ENCODE data around the gene LONRF2.

LONRF2 gene

GRCh38 chr2:100271210-100271609 lies 51.1 kb downstream of the LONRF2 start:
- Histone ChIP-seq H3K4me2 (ENCODE audit: low read length) (no peak overlapping the region), H3K9me3 (replicated peaks; ENCODE audit: low read length) (no peaks in the 10 kb centered on the region), H3K4me3 (ENCODE audit: low read length) (no peak overlapping the region), H3K4me1 (ENCODE audit: control insufficient read depth, insufficient read depth, low read length) (no peaks in the 10 kb centered on the region), H3K9ac (ENCODE audit: low read depth, low read length) (no peak overlapping the region), H3K36me3 (ENCODE audit: insufficient read depth, low read length) (no peaks in the 10 kb centered on the region), H3K27me3 (ENCODE audit: control insufficient read depth, insufficient read depth, low read length) (peaks cover 5% of the 10 kb centered on the region)

- Histone ChIP-seq H3K4me3 (ENCODE audit: low read length) (no peak overlapping the region), H3K4me1 (ENCODE audit: control insufficient read depth, insufficient read depth, low read length) (no peaks in the 10 kb centered on the region), H3K36me3 (ENCODE audit: insufficient read depth, low read length) (no peaks in the 10 kb centered on the region), H3K9ac (ENCODE audit: low read depth, low read length) (no peak overlapping the region), H3K27me3 (ENCODE audit: control insufficient read depth, insufficient read depth, low read length) (peaks cover 5% of the 10 kb centered on the region), H3K4me2 (ENCODE audit: low read length) (no peak overlapping the region), H3K9me3 (replicated peaks; ENCODE audit: low read length) (no peaks in the 10 kb centered on the region)
These were observed 51.7 kb downstream of the LONRF2 start for GRCh38 chr2:100270381-100271146.

- no peaks in the 10 kb centered on the region for H3K36me3 ChIP-seq (ENCODE audit: insufficient read depth, low read length)
- H3K4me3 ChIP-seq (ENCODE audit: low read length), result no peak overlapping the region
- H3K9ac ChIP-seq (ENCODE audit: low read depth, low read length), result no peak overlapping the region
- H3K9me3 ChIP-seq (replicated peaks; ENCODE audit: low read length), result no peaks in the 10 kb centered on the region
- no peaks in the 10 kb centered on the region for H3K4me1 ChIP-seq (ENCODE audit: control insufficient read depth, insufficient read depth, low read length)
- H3K27me3 ChIP-seq (ENCODE audit: control insufficient read depth, insufficient read depth, low read length), result peaks cover 5% of the 10 kb centered on the region
- no peak overlapping the region for H3K4me2 ChIP-seq (ENCODE audit: low read length)
These were observed 52.4 kb downstream of the LONRF2 start for GRCh38 chr2:100269889-100270288.

- Histone ChIP-seq H3K4me1 (ENCODE audit: control insufficient read depth, insufficient read depth, low read length) (no peaks in the 10 kb centered on the region), H3K4me2 (ENCODE audit: low read length) (no peak overlapping the region)
These were observed 53.3 kb downstream of the LONRF2 start for GRCh38 chr2:100268986-100269385.

GRCh38 chr2:100267751-100268150 lies 54.5 kb downstream of the LONRF2 start:
- Histone ChIP-seq H3K9me3 (replicated peaks; ENCODE audit: low read length) (no peaks in the 10 kb centered on the region), H3K4me2 (ENCODE audit: low read length) (no peak overlapping the region)

More at GRCh38 chr2:100268986-100269385, 53.3 kb downstream of the LONRF2 start:
- H3K9me3 ChIP-seq (replicated peaks; ENCODE audit: low read length), result no peaks in the 10 kb centered on the region
- no peaks in the 10 kb centered on the region for H3K36me3 ChIP-seq (ENCODE audit: insufficient read depth, low read length)
- no peak overlapping the region for H3K4me3 ChIP-seq (ENCODE audit: low read length)
- peaks cover 5% of the 10 kb centered on the region for H3K27me3 ChIP-seq (ENCODE audit: control insufficient read depth, insufficient read depth, low read length)
- no peak overlapping the region for H3K9ac ChIP-seq (ENCODE audit: low read depth, low read length)

GRCh38 chr2:100266126-100266525 lies 56.2 kb downstream of the LONRF2 start:
- H3K4me2 ChIP-seq (ENCODE audit: low read length), result no peak overlapping the region
- no peak overlapping the region for H3K9ac ChIP-seq (ENCODE audit: low read depth, low read length)
- no peaks in the 10 kb centered on the region for H3K9me3 ChIP-seq (replicated peaks; ENCODE audit: low read length)
- H3K4me3 ChIP-seq (ENCODE audit: low read length), result no peak overlapping the region
- no peaks in the 10 kb centered on the region for H3K4me1 ChIP-seq (ENCODE audit: control insufficient read depth, insufficient read depth, low read length)
- no peaks in the 10 kb centered on the region for H3K36me3 ChIP-seq (ENCODE audit: insufficient read depth, low read length)
- H3K27me3 ChIP-seq (ENCODE audit: control insufficient read depth, insufficient read depth, low read length), result peaks cover 11% of the 10 kb centered on the region

More at GRCh38 chr2:100267751-100268150, 54.5 kb downstream of the LONRF2 start:
- H3K36me3 ChIP-seq (ENCODE audit: insufficient read depth, low read length), result no peaks in the 10 kb centered on the region
- no peaks in the 10 kb centered on the region for H3K4me1 ChIP-seq (ENCODE audit: control insufficient read depth, insufficient read depth, low read length)
- H3K4me3 ChIP-seq (ENCODE audit: low read length), result no peak overlapping the region
- no peak overlapping the region for H3K9ac ChIP-seq (ENCODE audit: low read depth, low read length)
- peaks cover 5% of the 10 kb centered on the region for H3K27me3 ChIP-seq (ENCODE audit: control insufficient read depth, insufficient read depth, low read length)

GRCh38 chr2:100265226-100265625 lies 57.1 kb downstream of the LONRF2 start:
- no peak overlapping the region for H3K9ac ChIP-seq (ENCODE audit: low read depth, low read length)
- peaks cover 11% of the 10 kb centered on the region for H3K27me3 ChIP-seq (ENCODE audit: control insufficient read depth, insufficient read depth, low read length)
- H3K4me2 ChIP-seq (ENCODE audit: low read length), result no peak overlapping the region
- no peaks in the 10 kb centered on the region for H3K36me3 ChIP-seq (ENCODE audit: insufficient read depth, low read length)
- no peaks in the 10 kb centered on the region for H3K4me1 ChIP-seq (ENCODE audit: control insufficient read depth, insufficient read depth, low read length)
- H3K4me3 ChIP-seq (ENCODE audit: low read length), result no peak overlapping the region
- H3K9me3 ChIP-seq (replicated peaks; ENCODE audit: low read length), result no peaks in the 10 kb centered on the region

- H3K4me3 ChIP-seq (ENCODE audit: low read length), result no peak overlapping the region
- H3K4me1 ChIP-seq (ENCODE audit: control insufficient read depth, insufficient read depth, low read length), result no peaks in the 10 kb centered on the region
- H3K9me3 ChIP-seq (replicated peaks; ENCODE audit: low read length), result no peaks in the 10 kb centered on the region
- no peak overlapping the region for H3K4me2 ChIP-seq (ENCODE audit: low read length)
- H3K9ac ChIP-seq (ENCODE audit: low read depth, low read length), result no peak overlapping the region
- no peaks in the 10 kb centered on the region for H3K36me3 ChIP-seq (ENCODE audit: insufficient read depth, low read length)
- H3K27me3 ChIP-seq (ENCODE audit: control insufficient read depth, insufficient read depth, low read length), result peaks cover 11% of the 10 kb centered on the region
These were observed 57.6 kb downstream of the LONRF2 start for GRCh38 chr2:100264651-100265050.

GRCh38 chr2:100264121-100264520 lies 58.2 kb downstream of the LONRF2 start:
- Histone ChIP-seq H3K4me3 (ENCODE audit: low read length) (no peak overlapping the region), H3K9ac (ENCODE audit: low read depth, low read length) (no peak overlapping the region), H3K27me3 (ENCODE audit: control insufficient read depth, insufficient read depth, low read length) (peaks cover 11% of the 10 kb centered on the region), H3K9me3 (replicated peaks; ENCODE audit: low read length) (no peaks in the 10 kb centered on the region), H3K4me2 (ENCODE audit: low read length) (no peak overlapping the region), H3K36me3 (ENCODE audit: insufficient read depth, low read length) (no peaks in the 10 kb centered on the region), H3K4me1 (ENCODE audit: control insufficient read depth, insufficient read depth, low read length) (no peaks in the 10 kb centered on the region)

GRCh38 chr2:100262555-100263320 lies 59.6 kb downstream of the LONRF2 start:
- H3K9ac ChIP-seq (ENCODE audit: low read depth, low read length), result no peak overlapping the region

GRCh38 chr2:100262046-100262445 lies 60.3 kb downstream of the LONRF2 start:
- Histone ChIP-seq H3K36me3 (ENCODE audit: insufficient read depth, low read length) (no peaks in the 10 kb centered on the region), H3K4me2 (ENCODE audit: low read length) (no peak overlapping the region), H3K9ac (ENCODE audit: low read depth, low read length) (no peak overlapping the region), H3K9me3 (replicated peaks; ENCODE audit: low read length) (no peaks in the 10 kb centered on the region), H3K4me1 (ENCODE audit: control insufficient read depth, insufficient read depth, low read length) (no peaks in the 10 kb centered on the region), H3K27me3 (ENCODE audit: control insufficient read depth, insufficient read depth, low read length) (peaks cover 5% of the 10 kb centered on the region), H3K4me3 (ENCODE audit: low read length) (no peak overlapping the region)

More at GRCh38 chr2:100262555-100263320, 59.6 kb downstream of the LONRF2 start:
- Histone ChIP-seq H3K4me3 (ENCODE audit: low read length) (no peak overlapping the region), H3K36me3 (ENCODE audit: insufficient read depth, low read length) (no peaks in the 10 kb centered on the region), H3K27me3 (ENCODE audit: control insufficient read depth, insufficient read depth, low read length) (peaks cover 6% of the 10 kb centered on the region), H3K4me2 (ENCODE audit: low read length) (no peak overlapping the region), H3K4me1 (ENCODE audit: control insufficient read depth, insufficient read depth, low read length) (no peaks in the 10 kb centered on the region), H3K9me3 (replicated peaks; ENCODE audit: low read length) (no peaks in the 10 kb centered on the region)

All from skeletal muscle satellite cell (primary cell).